ENCODE results near the gene SORCS2.

The SORCS2 gene

GRCh38 chr4:7664106-7664505 is 471.8 kb downstream of the SORCS2 start:
- H3K9ac ChIP-seq (ENCODE audit: low read depth, low read length) = no peak overlapping the region
- H3K4me1 ChIP-seq (ENCODE audit: insufficient read depth, low read length) = no peaks in the 10 kb centered on the region
- 91% methylated on average over 20 of the region's 20 CpGs for WGBS
- H3K4me3 ChIP-seq (ENCODE audit: low read length) = no peak overlapping the region
- no peaks in the 10 kb centered on the region for H3K27me3 ChIP-seq (ENCODE audit: insufficient read depth, low read length)
- no peak overlapping the region for H3K27ac ChIP-seq (ENCODE audit: low read depth, low read length)
- no peaks in the 10 kb centered on the region for H3K9me3 ChIP-seq (ENCODE audit: insufficient read depth, low read depth, low read length)
- H3K36me3 ChIP-seq (ENCODE audit: insufficient read depth, low read length) = no peaks in the 10 kb centered on the region

GRCh38 chr4:7665321-7665720 is 473.0 kb downstream of the SORCS2 start:
- Histone ChIP-seq H3K4me3 (ENCODE audit: low read length) (no peak overlapping the region), H3K9ac (ENCODE audit: low read depth, low read length) (no peak overlapping the region), H3K36me3 (ENCODE audit: insufficient read depth, low read length) (no peaks in the 10 kb centered on the region), H3K9me3 (ENCODE audit: insufficient read depth, low read depth, low read length) (no peaks in the 10 kb centered on the region), H3K27me3 (ENCODE audit: insufficient read depth, low read length) (no peaks in the 10 kb centered on the region), H3K27ac (ENCODE audit: low read depth, low read length) (no peak overlapping the region), H3K4me1 (ENCODE audit: insufficient read depth, low read length) (no peaks in the 10 kb centered on the region)
- WGBS = 90% methylated on average over 3 of the region's 3 CpGs

- Histone ChIP-seq H3K4me3 (ENCODE audit: low read length) (no peak overlapping the region), H3K4me1 (ENCODE audit: insufficient read depth, low read length) (no peaks in the 10 kb centered on the region), H3K36me3 (ENCODE audit: insufficient read depth, low read length) (no peaks in the 10 kb centered on the region), H3K27ac (ENCODE audit: low read depth, low read length) (no peak overlapping the region), H3K9ac (ENCODE audit: low read depth, low read length) (no peak overlapping the region), H3K9me3 (ENCODE audit: insufficient read depth, low read depth, low read length) (0 out of 2 replicates have a peak, but pooled peaks cover 3% of the 10 kb centered on the region), H3K27me3 (ENCODE audit: insufficient read depth, low read length) (no peaks in the 10 kb centered on the region)
- WGBS = 92% methylated on average over 15 of the region's 15 CpGs
Measured at GRCh38 chr4:7666011-7666410, 473.7 kb downstream of the SORCS2 start.

GRCh38 chr4:7666744-7667143 is 474.4 kb downstream of the SORCS2 start:
- Histone ChIP-seq H3K9ac (ENCODE audit: low read depth, low read length) (no peak overlapping the region), H3K4me1 (ENCODE audit: insufficient read depth, low read length) (no peaks in the 10 kb centered on the region), H3K9me3 (ENCODE audit: insufficient read depth, low read depth, low read length) (0 out of 2 replicates have a peak, but pooled peaks cover 7% of the 10 kb centered on the region), H3K27me3 (ENCODE audit: insufficient read depth, low read length) (no peaks in the 10 kb centered on the region), H3K27ac (ENCODE audit: low read depth, low read length) (no peak overlapping the region), H3K36me3 (ENCODE audit: insufficient read depth, low read length) (no peaks in the 10 kb centered on the region), H3K4me3 (ENCODE audit: low read length) (no peak overlapping the region)
- 95% methylated on average over 6 of the region's 6 CpGs for WGBS

- Histone ChIP-seq H3K4me3 (ENCODE audit: low read length) (no peak overlapping the region), H3K27me3 (ENCODE audit: insufficient read depth, low read length) (no peaks in the 10 kb centered on the region), H3K9me3 (ENCODE audit: insufficient read depth, low read depth, low read length) (0 out of 2 replicates have a peak, but pooled peaks cover 7% of the 10 kb centered on the region), H3K9ac (ENCODE audit: low read depth, low read length) (no peak overlapping the region), H3K36me3 (ENCODE audit: insufficient read depth, low read length) (no peaks in the 10 kb centered on the region), H3K27ac (ENCODE audit: low read depth, low read length) (no peak overlapping the region), H3K4me1 (ENCODE audit: insufficient read depth, low read length) (no peaks in the 10 kb centered on the region)
- WGBS = 69% methylated on average over 4 of the region's 4 CpGs
Measured at GRCh38 chr4:7668271-7668670, 475.9 kb downstream of the SORCS2 start.

GRCh38 chr4:7668826-7669225 is 476.5 kb downstream of the SORCS2 start:
- no peaks in the 10 kb centered on the region for H3K36me3 ChIP-seq (ENCODE audit: insufficient read depth, low read length)
- 0 out of 2 replicates have a peak, but pooled peaks cover 7% of the 10 kb centered on the region for H3K9me3 ChIP-seq (ENCODE audit: insufficient read depth, low read depth, low read length)
- H3K9ac ChIP-seq (ENCODE audit: low read depth, low read length) = no peak overlapping the region
- H3K27ac ChIP-seq (ENCODE audit: low read depth, low read length) = no peak overlapping the region
- no peaks in the 10 kb centered on the region for H3K4me1 ChIP-seq (ENCODE audit: insufficient read depth, low read length)
- no peak overlapping the region for H3K4me3 ChIP-seq (ENCODE audit: low read length)
- H3K27me3 ChIP-seq (ENCODE audit: insufficient read depth, low read length) = no peaks in the 10 kb centered on the region
- WGBS = 91% methylated on average over 4 of the region's 4 CpGs

- Histone ChIP-seq H3K27ac (ENCODE audit: low read depth, low read length) (no peak overlapping the region), H3K4me3 (ENCODE audit: low read length) (no peak overlapping the region), H3K9ac (ENCODE audit: low read depth, low read length) (no peak overlapping the region), H3K4me1 (ENCODE audit: insufficient read depth, low read length) (no peaks in the 10 kb centered on the region), H3K36me3 (ENCODE audit: insufficient read depth, low read length) (no peaks in the 10 kb centered on the region), H3K27me3 (ENCODE audit: insufficient read depth, low read length) (no peaks in the 10 kb centered on the region), H3K9me3 (ENCODE audit: insufficient read depth, low read depth, low read length) (0 out of 2 replicates have a peak, but pooled peaks cover 7% of the 10 kb centered on the region)
- WGBS = 86% methylated on average over 3 of the region's 4 CpGs
Measured at GRCh38 chr4:7672601-7673000, 480.3 kb downstream of the SORCS2 start.

- H3K9ac ChIP-seq (ENCODE audit: low read depth, low read length) = no peak overlapping the region
- H3K4me1 ChIP-seq (ENCODE audit: insufficient read depth, low read length) = no peaks in the 10 kb centered on the region
- 0 out of 2 replicates have a peak, but pooled peaks cover 7% of the 10 kb centered on the region for H3K9me3 ChIP-seq (ENCODE audit: insufficient read depth, low read depth, low read length)
- no peak overlapping the region for H3K27ac ChIP-seq (ENCODE audit: low read depth, low read length)
- no peaks in the 10 kb centered on the region for H3K36me3 ChIP-seq (ENCODE audit: insufficient read depth, low read length)
- 93% methylated on average over 9 of the region's 9 CpGs for WGBS
- no peak overlapping the region for H3K4me3 ChIP-seq (ENCODE audit: low read length)
- H3K27me3 ChIP-seq (ENCODE audit: insufficient read depth, low read length) = no peaks in the 10 kb centered on the region
Measured at GRCh38 chr4:7673121-7673520, 480.8 kb downstream of the SORCS2 start.

- Histone ChIP-seq H3K9me3 (ENCODE audit: insufficient read depth, low read depth, low read length) (0 out of 2 replicates have a peak, but pooled peaks cover 7% of the 10 kb centered on the region), H3K27ac (ENCODE audit: low read depth, low read length) (no peak overlapping the region), H3K4me1 (ENCODE audit: insufficient read depth, low read length) (no peaks in the 10 kb centered on the region), H3K36me3 (ENCODE audit: insufficient read depth, low read length) (no peaks in the 10 kb centered on the region), H3K4me3 (ENCODE audit: low read length) (no peak overlapping the region), H3K27me3 (ENCODE audit: insufficient read depth, low read length) (no peaks in the 10 kb centered on the region), H3K9ac (ENCODE audit: low read depth, low read length) (no peak overlapping the region)
- 91% methylated on average over 7 of the region's 7 CpGs for WGBS
Measured at GRCh38 chr4:7674706-7675105, 482.4 kb downstream of the SORCS2 start.

GRCh38 chr4:7675136-7675535 is 482.8 kb downstream of the SORCS2 start:
- Histone ChIP-seq H3K9me3 (ENCODE audit: insufficient read depth, low read depth, low read length) (0 out of 2 replicates have a peak, but pooled peaks cover 7% of the 10 kb centered on the region), H3K36me3 (ENCODE audit: insufficient read depth, low read length) (no peaks in the 10 kb centered on the region), H3K4me3 (ENCODE audit: low read length) (no peak overlapping the region), H3K4me1 (ENCODE audit: insufficient read depth, low read length) (no peaks in the 10 kb centered on the region), H3K9ac (ENCODE audit: low read depth, low read length) (no peak overlapping the region), H3K27me3 (ENCODE audit: insufficient read depth, low read length) (no peaks in the 10 kb centered on the region), H3K27ac (ENCODE audit: low read depth, low read length) (no peak overlapping the region)
- 90% methylated on average over 6 of the region's 6 CpGs for WGBS

GRCh38 chr4:7675612-7676320 is 483.4 kb downstream of the SORCS2 start:
- 94% methylated on average over 27 of the region's 28 CpGs for WGBS
- H3K27ac ChIP-seq (ENCODE audit: low read depth, low read length) = no peak overlapping the region
- H3K9me3 ChIP-seq (ENCODE audit: insufficient read depth, low read depth, low read length) = 0 out of 2 replicates have a peak, but pooled peaks cover 6% of the 10 kb centered on the region
- H3K27me3 ChIP-seq (ENCODE audit: insufficient read depth, low read length) = no peaks in the 10 kb centered on the region
- no peaks in the 10 kb centered on the region for H3K36me3 ChIP-seq (ENCODE audit: insufficient read depth, low read length)
- no peak overlapping the region for H3K9ac ChIP-seq (ENCODE audit: low read depth, low read length)
- no peaks in the 10 kb centered on the region for H3K4me1 ChIP-seq (ENCODE audit: insufficient read depth, low read length)
- H3K4me3 ChIP-seq (ENCODE audit: low read length) = no peak overlapping the region

Measured in HUES64 (cell line).